GM21576 (cell line): ENCODE measurements around the gene CELF5.
"Not testable (repeated sequence)": the region's sequence is repeated elsewhere in the genome, so short reads cannot be mapped to it uniquely, and the experiment has no call there.

Experiments used
- ATAC-seq: cut with Tn5 transposase; IDR thresholded peaks from one replicate; pipeline ENCODE4 v1.9.1; 2021; ENCODE audit warnings: mild to moderate bottlenecking, moderate library complexity; ENCODE audit not compliant: unreplicated experiment

Gene CELF5

DNA sequence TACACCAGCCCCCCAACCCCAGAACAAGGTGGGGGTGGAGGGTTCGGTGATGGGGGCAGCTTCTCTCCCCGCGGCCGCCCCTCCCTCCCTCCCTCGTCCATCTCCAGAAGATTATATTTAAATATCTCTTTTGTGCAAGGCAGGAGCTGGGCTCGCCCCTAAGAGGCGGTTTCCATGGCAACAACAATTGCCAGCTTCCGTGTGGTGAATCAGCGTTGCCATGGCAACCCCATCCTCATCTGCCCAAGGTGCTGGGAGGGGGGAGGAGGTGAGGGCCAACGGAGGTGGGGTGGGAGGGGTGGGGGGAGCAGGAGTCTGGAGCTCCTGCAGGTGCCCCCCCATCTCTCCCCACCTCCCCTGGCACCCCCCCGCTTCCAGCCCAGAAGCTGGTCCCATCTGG lies 46.4 kb downstream of the CELF5 start:
- ATAC-seq = no peak

DNA sequence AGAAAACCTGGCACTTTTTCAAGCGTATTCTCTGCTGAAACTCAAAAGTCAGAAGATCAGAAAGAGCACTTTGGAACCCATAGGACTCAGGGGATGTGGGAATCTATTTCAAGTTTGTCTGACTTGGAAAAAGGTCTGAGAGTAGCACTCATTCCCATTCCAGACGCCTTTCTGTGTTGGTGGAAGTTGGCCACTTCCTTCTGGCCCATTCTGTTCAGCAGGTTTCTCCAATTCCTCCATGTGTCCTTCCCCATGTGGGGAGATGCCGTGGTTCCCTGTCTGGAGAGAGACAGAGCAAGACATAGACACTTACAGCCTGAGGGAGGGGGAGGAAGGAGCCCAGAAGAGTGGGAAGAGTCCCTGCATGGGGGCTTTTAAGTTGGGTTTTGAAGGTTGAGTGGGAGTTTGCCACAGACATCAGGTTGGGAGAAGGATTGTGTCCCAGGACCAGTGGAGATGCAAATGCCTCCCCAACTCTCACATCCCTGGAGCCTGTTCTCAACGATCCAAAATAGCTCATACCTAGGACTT lies 48.0 kb downstream of the CELF5 start:
- no peak for ATAC-seq

DNA sequence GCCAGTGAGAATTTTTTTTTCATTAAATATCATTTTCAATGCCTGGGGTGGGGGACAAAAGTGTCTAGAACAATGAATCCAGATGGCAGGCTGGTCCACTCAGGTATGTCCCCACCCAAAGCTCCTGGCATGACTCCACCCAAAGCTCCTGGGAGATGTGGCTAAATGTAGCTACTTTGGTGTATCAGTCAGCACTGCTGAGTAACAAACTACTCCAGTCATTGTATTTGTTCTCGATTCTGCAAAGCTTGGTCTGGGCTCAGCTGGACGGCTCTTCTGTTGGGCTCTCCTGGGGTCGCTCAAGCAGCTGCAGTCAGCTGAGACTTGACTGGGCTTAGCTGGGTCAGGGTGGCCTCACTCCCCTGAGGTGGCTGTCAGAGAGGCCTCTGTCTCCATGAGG lies 48.5 kb downstream of the CELF5 start:
- ATAC-seq = no peak

DNA sequence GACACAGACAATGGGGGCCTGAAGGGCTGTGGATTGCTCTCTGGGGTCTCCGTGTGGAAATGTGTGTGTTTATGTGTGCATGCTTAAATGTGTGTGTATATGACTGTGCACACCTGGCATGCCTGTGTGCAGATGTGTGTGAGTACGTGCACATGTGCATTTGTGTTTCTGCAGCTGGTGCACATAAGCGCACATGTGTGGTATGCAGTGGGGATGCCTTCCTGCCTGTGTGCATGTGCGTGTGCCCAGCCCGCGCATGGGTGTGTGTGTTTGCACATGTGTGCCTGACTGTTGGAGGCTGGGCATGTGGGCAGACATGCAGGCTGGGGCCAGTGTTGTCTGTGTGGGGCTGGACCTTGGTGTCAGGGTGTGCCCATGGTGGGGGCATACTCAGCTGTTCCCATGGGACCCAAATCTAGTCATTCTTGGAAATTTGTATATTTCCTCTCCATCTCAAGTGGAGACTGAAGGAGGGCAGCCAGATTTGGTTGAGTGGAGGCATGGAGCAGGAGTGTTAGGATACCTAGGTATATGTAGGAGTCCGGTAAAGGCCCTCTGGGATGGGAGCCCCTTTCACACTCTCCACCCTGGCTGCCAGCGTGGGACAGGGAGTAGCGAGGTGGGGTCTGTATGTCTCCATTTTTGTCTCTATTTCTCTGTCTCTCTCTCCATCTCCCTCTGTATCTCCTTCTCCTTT lies 49.9 kb downstream of the CELF5 start:
- ATAC-seq = no peak

DNA sequence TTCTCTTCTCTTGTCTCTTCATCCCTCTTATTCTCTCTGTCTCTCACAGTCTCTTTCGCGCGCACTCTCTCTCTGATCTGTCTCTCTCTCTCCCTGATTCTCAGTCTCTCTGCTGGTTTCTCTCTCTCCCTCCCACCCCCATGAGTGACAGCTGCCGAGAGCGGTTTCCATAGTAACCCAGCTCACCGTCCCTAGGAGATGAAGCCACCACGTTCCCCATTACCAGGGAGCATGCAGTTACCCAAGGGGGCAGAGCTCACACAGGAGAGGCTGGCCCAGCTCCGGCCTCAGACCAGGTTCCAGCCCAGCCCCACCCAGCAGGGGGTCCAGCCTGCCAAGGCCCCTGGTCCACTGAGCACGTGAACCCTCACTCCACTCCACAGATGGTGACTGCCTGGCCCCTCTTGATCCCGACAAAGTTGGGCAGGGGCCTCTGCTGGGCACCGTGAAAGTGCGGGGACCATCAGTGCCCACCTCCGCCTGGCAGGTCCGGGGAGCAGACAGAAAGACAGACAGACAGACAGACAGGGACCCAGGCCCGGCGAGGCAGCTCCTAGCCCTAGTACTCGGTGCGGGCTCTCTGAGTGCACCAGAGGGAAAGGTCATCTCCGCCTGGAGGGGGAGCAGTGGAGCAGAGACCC lies 50.6 kb downstream of the CELF5 start:
- ATAC-seq = no peak

DNA sequence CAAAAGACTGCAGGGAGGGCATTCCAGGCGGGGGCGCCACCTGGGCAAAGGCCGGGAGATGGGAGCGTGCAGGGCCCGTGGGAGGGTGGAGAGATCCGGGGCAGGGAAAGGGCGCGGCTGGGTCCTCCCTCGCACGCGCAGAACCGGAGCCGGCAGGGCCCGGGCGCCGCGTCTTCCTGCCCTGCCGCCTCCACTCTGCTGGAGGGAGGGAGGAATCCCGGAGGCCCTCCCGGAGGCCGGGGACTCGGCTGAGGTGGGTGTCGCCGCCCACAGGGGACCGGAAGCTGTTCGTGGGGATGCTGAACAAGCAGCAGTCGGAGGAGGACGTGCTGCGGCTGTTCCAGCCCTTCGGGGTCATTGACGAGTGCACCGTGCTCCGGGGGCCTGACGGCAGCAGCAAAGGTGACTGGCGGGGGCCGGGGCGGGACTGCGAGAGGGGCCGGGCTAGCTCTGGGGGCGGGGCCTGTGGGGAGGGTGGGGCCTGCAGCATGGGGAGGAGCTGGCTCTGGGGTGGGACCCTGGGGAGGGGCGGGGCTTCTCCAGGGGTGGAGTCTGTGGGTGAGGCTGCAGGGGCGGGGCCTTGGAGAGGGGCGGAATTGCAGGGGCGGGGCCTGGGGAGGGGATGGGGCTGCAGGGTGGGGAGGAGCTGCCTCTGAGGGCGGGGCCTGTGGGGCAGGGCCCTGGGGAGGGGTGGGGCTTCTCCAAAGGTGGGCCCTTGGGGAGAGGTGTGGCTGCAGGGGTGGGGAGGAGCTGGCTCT lies 51.3 kb downstream of the CELF5 start:
- ATAC-seq = no peak

DNA sequence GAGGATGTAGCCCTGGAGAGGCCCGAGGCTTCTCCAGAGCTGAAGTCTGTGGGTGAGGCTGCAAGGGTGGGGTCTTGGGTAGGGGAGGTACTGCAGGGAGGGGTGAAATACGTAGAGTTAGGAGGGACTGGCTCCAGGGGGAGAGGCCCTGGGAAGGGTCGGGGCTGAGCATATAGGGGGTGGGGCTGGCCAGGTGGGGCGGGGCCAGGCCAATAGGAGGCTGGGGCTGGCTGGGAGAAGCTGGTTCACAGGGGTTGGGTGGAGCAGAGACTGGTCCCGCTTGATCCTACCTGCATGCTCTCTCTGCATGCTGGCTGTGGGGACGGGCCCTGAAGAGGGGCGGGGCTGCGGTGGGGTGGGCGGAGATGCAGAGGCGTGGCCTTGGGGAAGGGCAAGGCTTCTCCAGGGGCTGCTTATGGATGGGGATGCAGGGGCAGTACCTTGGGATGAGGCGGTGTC lies 51.9 kb downstream of the CELF5 start:
- no peak for ATAC-seq

DNA sequence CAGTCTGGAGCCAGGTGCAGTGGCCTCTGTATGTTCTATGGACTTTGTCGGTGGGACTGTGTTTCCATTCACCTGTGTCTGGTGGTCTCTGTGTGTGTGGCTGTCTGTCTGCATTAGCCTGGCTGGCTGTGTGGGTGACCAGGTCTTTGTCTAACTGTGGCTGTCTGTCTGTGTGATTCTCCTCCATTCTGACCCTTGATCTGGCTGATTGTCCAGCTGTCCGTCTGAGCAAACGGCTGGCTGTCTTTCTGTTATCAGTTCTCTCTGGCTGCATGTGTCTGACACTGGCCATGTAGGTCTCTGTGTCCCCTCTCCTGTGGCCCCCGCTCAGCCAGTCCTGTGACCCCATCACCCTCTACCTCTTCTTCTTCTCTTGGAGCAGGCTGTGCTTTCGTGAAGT lies 53.2 kb downstream of the CELF5 start:
- no peak for ATAC-seq

DNA sequence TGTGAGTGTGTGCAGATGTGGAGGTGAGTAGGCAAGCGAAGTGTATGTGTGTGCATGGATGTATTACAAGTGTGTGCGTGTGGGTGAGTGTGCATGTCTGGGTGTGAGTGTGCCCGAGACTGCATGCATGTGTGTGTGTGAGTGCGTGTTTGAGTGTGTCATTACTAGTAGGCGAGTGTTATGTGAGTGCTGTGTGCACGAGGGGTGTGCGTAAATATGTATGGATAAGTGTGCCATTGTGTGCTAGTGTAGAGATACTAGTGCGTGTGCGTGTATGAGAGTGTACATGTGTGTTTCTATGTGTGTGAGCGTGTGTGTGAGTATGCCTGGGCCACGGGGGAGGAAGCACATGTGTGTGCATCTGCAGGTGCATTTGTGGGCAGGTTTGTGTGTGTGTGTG lies 53.8 kb downstream of the CELF5 start:
- no peak for ATAC-seq

DNA sequence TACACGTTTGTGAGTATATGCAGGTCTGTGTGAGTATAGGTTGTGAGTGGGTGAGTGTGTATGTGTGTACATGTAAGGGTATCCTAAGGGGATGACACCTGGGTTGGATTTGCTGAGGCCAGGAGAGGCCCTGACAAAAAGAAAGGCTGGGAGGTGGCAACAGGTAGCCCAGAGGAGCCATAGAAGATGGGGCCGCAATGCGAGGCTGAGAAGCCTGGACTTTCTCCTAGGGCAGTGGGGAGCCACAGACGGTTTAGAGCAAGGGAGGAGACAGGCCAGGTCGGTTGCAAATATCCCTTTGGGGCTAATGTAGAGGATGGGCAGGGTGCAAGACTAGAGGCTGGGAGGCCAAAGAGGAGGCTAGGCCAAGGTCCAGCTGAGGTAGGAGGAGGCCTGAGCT lies 54.3 kb downstream of the CELF5 start:
- ATAC-seq = no peak

DNA sequence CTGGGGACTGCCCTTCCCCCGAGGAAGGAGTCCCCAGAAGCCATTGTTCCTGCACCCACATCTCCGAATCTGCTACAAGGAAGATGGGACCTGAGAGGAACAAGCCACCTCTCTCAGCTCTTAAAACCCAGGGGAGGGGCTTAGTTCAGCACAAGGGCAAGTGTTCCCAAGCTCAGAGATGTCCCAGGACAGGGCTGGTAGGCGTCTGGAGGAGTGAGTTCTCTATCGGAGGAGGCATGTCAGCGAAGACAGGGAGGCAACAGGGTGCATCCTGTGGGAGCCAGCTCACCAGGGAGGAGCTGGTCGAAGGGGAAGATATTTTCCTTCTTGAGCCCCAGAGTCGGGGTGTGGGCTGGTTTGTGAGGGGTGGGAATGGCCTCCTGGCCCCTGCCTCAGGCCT lies 54.8 kb downstream of the CELF5 start:
- ATAC-seq = no peak

DNA sequence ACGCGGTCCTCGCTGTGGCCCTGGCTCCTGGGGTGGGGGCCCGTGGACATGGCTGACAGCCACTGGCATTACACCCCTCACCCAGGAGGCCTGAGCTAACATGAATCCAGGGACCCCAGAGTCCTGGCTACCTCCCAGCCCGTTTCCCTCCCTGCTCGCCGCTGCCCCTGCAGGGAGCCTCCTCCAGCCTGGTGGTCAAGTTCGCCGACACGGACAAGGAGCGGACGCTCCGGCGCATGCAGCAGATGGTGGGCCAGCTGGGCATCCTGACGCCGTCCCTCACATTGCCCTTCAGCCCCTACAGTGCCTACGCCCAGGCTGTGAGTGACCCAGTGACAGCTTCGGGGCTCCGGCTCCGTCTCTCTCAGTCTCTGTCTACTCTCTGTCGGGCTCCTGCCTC lies 56.6 kb downstream of the CELF5 start:
- ATAC-seq = no peak

DNA sequence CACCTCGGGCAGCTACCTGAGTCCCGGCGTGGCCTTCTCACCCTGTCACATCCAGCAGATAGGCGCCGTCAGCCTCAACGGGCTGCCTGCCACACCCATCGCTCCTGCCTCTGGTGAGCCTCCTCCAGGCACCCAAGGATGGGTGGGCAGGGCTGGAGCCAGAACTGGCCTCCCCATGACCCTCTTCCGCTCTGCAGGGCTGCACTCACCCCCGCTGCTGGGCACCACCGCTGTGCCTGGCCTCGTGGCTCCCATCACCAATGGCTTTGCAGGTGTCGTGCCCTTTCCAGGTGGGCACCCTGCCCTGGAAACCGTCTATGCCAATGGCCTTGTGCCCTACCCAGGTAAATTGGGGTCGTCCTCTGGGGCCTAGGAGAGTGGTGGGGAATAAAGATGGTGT lies 57.7 kb downstream of the CELF5 start:
- no peak for ATAC-seq

DNA sequence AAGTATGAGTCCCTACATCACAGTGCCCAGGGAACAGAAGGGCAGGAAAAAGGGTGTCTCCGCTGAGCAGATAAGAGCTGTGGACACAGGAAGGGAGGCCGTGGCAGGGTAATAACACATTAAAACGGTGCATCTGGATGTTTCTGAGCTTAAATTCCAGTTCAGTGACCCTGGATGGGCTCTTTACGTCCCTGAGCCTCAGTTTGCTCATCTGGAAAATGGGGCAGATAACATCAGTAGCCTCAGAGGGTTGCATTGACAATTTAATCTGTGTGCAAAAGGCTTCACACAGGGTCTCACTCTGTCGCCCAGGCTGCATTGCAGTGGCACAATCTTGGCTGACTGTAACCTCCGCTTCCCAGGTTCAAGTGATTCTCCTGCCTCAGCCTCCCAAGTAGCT lies 58.1 kb downstream of the CELF5 start:
- ATAC-seq = no peak

DNA sequence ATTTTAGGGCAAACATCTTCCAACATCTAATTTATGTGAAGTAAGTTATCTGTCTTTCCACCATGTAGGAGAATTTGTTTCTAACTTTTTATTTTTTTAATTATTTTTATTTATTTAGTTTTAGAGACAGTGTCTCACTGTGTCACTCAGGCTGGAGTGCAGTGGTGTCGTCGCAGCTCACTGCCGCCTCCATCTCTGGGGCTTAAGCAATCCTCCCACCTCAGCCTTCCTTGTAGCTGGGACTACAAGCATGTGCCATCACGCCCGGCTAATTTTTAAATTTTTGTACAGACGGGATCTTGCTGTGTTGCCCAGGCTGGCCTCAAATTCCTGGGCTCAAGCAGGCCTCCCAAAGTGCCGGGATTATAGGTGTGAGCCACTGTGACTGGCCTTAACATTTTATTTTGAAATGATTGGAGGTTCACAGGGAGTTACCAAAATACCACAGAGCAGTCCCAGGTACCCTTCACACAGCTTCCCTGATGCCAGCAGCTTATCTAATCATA lies 58.8 kb downstream of the CELF5 start:
- no peak for ATAC-seq

DNA sequence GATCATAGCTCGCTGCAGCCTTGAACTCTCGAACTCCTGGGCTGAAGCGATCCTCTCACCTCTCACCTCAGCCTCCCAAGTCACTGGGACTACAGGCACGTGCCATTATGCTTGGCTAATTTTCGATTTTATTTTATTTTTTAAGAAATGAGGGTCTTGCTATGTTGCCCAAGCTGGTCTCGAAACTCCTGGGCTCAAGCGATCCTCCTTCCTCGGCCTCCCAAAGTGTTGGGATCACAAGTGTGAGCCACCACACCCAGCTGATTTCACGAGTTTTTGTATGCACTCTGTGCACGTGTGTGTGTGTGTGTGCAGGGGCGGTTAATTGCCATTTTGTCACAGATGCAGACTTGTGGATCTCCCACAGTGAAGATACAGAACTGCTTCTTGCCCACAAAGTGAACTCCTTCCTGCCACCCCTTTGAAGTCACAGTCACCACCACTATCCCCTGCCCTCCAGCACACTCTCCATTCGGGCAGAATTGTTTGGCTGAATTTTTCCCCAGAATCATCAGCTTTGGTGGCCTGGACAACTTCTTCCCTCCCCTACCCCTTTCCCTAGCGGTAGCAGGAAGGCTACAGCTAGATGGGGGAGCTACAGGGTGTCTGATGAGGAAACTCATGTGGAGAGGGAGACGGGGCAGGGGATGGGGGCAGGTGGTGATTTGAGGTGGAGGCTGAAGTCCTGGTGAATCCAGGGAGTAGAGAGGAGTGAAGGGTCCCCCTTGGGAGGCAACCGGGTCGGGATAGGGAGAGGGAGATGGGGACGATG lies 59.6 kb downstream of the CELF5 start:
- no peak for ATAC-seq

DNA sequence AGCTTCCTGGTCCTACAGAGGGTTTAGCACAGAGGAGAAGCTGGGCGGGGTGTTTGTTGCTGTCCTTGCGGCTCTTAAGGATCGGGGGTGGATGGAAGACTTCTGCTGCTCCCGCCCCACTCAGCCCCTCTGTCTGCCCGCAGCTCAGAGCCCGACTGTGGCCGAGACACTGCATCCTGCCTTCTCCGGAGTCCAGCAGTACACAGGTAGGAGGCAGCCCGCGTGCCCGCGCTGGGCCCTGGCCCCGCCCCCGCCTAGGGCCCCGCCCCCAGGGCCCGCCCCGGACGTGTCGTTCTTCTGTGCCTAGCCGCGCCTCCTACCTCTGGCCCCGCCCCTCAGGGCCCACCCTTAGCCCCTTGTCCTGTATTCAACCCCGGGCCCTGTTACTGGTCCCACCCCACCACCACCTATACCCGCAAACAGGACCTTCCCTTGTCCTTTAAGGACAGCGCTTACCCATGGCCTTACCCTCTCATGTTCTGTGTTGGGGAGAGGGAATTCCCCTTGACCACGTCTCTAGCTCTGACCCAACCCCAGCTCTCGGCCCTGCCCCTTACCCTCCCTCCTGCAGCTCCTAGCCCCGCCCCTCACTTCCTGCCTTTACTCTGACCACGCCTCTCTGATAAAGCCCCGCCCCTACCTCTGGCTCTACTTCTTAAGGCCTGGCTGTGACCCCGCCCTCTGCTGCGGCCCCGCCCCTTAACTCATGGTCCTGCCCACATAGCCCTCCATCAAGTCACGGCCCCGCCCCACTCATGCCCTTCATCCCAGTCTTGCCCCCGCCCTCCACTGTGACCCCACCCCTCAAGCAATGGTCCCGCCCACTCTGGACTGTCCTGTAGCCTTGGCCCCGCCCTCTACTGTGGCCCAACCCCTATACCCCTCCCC lies 60.5 kb downstream of the CELF5 start:
- no peak for ATAC-seq

DNA sequence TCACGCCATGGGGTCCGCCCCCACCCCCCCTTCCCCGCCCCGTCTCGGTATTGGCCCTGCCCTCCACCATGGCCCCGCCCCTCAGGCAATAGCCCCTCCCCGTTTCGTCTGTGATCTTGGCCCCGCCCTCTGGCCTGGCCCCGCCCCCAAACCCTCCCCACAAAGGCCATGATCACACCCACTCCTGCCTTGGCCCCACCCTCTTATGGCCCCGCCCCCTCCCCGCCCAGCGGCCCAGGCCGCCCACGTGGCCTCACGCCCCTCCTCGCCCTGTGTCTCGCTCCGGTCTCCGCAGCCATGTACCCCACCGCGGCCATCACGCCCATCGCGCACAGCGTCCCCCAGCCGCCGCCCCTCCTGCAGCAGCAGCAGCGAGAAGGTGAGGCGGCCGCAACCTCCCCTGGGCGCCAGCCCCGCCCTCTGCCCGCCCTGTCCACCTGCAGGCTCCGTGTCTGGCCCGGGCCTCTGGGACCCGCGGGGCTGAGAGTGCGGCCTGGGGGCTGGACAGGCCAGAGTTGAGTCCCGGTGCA lies 61.3 kb downstream of the CELF5 start:
- no peak for ATAC-seq

DNA sequence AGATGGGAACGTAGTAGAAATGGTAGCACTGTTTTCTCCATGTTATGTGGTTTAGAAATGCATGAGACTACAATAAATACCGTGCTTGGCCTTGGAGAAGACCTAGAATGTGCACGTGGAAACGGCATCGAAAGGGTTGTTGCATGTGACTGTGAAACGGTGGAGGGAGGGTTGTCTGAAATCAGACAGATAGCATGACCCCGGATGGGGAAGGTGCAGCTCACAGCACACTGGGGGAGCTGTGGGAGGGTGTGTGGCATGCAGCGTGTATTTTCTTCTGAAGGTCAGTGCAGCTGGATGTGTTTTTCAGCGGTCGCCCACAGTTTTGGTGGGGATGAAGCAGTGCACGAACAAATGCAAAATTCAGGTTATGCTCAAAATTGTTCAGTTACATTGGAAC lies 63.4 kb downstream of the CELF5 start:
- no peak for ATAC-seq

DNA sequence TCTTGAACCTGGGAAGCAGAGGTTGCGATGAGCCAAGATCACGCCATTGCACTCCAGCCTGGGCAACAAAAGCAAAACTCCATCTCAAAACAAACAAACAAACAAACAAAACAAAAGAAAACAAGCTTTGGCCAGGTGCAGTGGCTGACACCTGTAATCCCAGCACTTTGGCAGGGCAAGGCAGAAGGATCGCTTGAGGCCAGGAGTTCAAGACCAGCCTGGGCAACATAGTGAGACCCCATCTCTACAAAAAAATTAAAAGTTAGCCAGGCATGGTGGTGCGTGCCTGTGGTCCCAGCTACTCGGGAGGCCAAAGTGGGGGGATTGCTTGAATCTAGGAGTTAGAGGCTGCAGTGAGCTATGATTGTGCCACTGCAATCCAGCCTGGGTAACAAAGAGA lies 64.0 kb downstream of the CELF5 start:
- ATAC-seq = not testable (repeated sequence)
